Activated CD8-positive, alpha-beta T cell treated with anti-CD3 and anti-CD28 coated beads for 36 hours (primary cell): Measurements from ENCODE around the gene KMT5B. TPM values are rescaled to one million over a fixed set of nuclear protein-coding genes. Genes with fewer than 3 reads are reported as not detected.
"Not testable (repeated sequence)": the region's sequence is repeated elsewhere in the genome, so short reads cannot be mapped to it uniquely, and the experiment has no call there.

ENCODE experiments used
- ATAC-seq: fragments of 200-7000 bp; cut with Tn5 transposase; one replicate; pipeline ENCODE4 v1.10.0; 2021; ENCODE audit warnings: mild to moderate bottlenecking, moderate library complexity
- CTCF ChIA-PET: fragments of 350-600 bp; sonication (Branson Sonifier 250); formaldehyde crosslinking; loops from one replicate; lab custom pipeline; 2021; ENCODE audit warnings: antibody characterized with exemption; lab: Charles Lee
- POLR2A ChIA-PET: fragments of 350-600 bp; sonication (Branson Sonifier 250); formaldehyde crosslinking; loops from one replicate; lab custom pipeline; 2021; ENCODE audit warnings: antibody characterized with exemption; lab: Charles Lee
- DNase-seq: peaks from one replicate; pipeline ENCODE4 v3.0.0-alpha.2; 2020
- H3K27ac Mint-ChIP-seq: one replicate; pipeline ENCODE4 v1.8.0; 2021; ENCODE audit warnings: mild to moderate bottlenecking, mixed read lengths
- H3K27me3 Mint-ChIP-seq: one replicate; pipeline ENCODE4 v1.8.0; 2021; ENCODE audit warnings: mixed read lengths
- H3K36me3 Mint-ChIP-seq: one replicate; pipeline ENCODE4 v1.8.0; 2021; ENCODE audit warnings: low read depth, mixed read lengths
- H3K4me1 Mint-ChIP-seq: one replicate; pipeline ENCODE4 v1.8.0; 2021; ENCODE audit warnings: low read depth, mixed read lengths
- H3K4me3 Mint-ChIP-seq: one replicate; pipeline ENCODE4 v1.8.0; 2021; ENCODE audit warnings: mild to moderate bottlenecking, moderate library complexity, mixed read lengths
- H3K9me3 Mint-ChIP-seq: one replicate; pipeline ENCODE4 v1.8.0; 2021; ENCODE audit warnings: mixed read lengths
- CTCF ChIP-seq: fragments of 200-600 bp; IDR thresholded peaks from one replicate; pipeline ENCODE4 v1.8.0; 2022; ENCODE audit warnings: antibody characterized with exemption, mild to moderate bottlenecking
- intact Hi-C: fragments of 100-400 bp; cut with micrococcal nuclease; formaldehyde crosslinking; loops from one replicate; pipeline ENCODE4 v1.10.0; 2022
- total RNA-seq, 2 experiments: library from RNA; stranded (reverse); gene quantifications; one replicate each; pipeline ENCODE4 v1.2.3, GENCODE V29; 2021

The KMT5B gene
- total RNA-seq, 2 experiments from 2014 or later, result 16.9 to 17.9 TPM

GRCh38 chr11:68255526-68255925, 42.4 kb upstream of the KMT5B start:
- no peaks in the 10 kb centered on the region for H3K36me3 Mint-ChIP-seq

DNA sequence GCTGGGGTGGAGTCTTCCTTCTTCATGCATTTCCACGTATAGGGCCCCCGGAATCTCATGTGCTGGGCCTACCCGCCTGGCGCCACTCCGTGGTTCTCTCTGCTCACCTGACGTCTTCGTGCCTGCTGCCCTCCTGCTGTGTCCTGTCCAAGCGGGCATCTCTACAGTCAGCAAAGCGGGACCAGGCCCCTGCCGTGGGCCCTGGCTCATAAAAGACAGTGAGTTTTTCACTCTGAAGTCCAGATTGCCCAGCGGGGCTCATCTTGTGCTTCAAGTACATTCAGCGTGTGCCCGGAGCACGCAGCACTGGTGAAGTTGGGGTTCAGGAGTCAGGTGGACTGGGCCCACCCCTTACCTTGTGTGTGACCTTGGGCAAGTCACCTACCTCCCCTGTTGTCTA, 41.3 kb upstream of the KMT5B start:
- CTCF ChIA-PET, result interaction anchor here (11.6 kb wide), 1 partner anchor 44 kb away, joined by 224 read pairs; no protein-coding TSS in a partner anchor
- peaks cover 6% of the 10 kb centered on the region for H3K9me3 Mint-ChIP-seq
- no peak for DNase-seq
- intact Hi-C loops, result loop anchor here (10.0 kb wide), 1 partner anchor 190 kb away; no protein-coding TSS in a partner anchor
- H3K27ac Mint-ChIP-seq, result no peak overlapping the region
- POLR2A ChIA-PET, result interaction anchor here (0.5 kb wide), 1 partner anchor 36 kb away, joined by 3 read pairs; no protein-coding TSS in a partner anchor
- H3K27me3 Mint-ChIP-seq, result no peaks in the 10 kb centered on the region
- no peak for ATAC-seq
- H3K4me3 Mint-ChIP-seq, result no peak overlapping the region
- peaks cover 3% of the 10 kb centered on the region for H3K4me1 Mint-ChIP-seq
- H3K36me3 Mint-ChIP-seq, result no peaks in the 10 kb centered on the region
- no peak for TF ChIP-seq CTCF

More at GRCh38 chr11:68255526-68255925, 42.4 kb upstream of the KMT5B start:
- no peak overlapping the region for H3K4me3 Mint-ChIP-seq
- CTCF ChIA-PET, result interaction anchor here (11.6 kb wide), 1 partner anchor 43 kb away, joined by 224 read pairs; no protein-coding TSS in a partner anchor
- H3K27ac Mint-ChIP-seq, result no peak overlapping the region
- POLR2A ChIA-PET, result no interaction called here
- ATAC-seq, result no peak
- no peaks in the 10 kb centered on the region for H3K9me3 Mint-ChIP-seq
- TF ChIP-seq CTCF, result no peak
- H3K4me1 Mint-ChIP-seq, result peaks cover 3% of the 10 kb centered on the region
- intact Hi-C loops, result loop anchor here (10.0 kb wide), 1 partner anchor 189 kb away; no protein-coding TSS in a partner anchor
- H3K27me3 Mint-ChIP-seq, result no peaks in the 10 kb centered on the region
- DNase-seq, result no peak

DNA sequence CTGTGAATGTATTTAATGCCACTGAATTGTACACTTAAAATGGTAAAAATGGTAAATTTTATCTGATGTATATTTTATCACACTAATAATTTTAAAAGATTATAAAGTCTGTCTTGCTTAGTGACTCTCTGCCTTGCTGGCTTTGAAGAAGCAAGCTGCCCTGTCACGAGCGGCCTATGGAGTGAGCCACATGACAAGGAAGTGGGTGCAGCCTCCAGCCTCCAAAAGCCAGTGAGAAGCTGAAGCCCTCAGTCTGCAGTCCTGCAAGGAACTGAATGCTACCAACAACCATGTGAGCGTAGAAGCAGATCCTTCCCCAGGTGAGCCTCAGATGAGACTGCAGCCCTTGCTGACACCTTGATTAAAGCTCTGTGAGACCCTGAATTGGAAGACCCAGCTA, 38.7 kb upstream of the KMT5B start:
- ChIA-PET POLR2A (no interaction called here), CTCF (interaction anchor here (1.5 to 11.6 kb wide), 2 partner anchors 46 to 132 kb away, joined by 4 to 224 read pairs; no protein-coding TSS in a partner anchor)
- no peak for ATAC-seq
- DNase-seq, result no peak
- intact Hi-C loops, result loop anchor here (10.0 kb wide), 1 partner anchor 193 kb away; no protein-coding TSS in a partner anchor
- H3K36me3 Mint-ChIP-seq, result no peaks in the 10 kb centered on the region
- no peaks in the 10 kb centered on the region for H3K4me1 Mint-ChIP-seq
- no peak overlapping the region for H3K27ac Mint-ChIP-seq
- TF ChIP-seq CTCF, result no peak
- H3K9me3 Mint-ChIP-seq, result peaks cover 9% of the 10 kb centered on the region
- H3K27me3 Mint-ChIP-seq, result no peaks in the 10 kb centered on the region
- H3K4me3 Mint-ChIP-seq, result no peak overlapping the region

GRCh38 chr11:68244912-68245311, 31.8 kb upstream of the KMT5B start:
- intact Hi-C loops, H3K27ac Mint-ChIP-seq, H3K9me3 Mint-ChIP-seq, POLR2A ChIA-PET, H3K27me3 Mint-ChIP-seq, ATAC-seq, H3K36me3 Mint-ChIP-seq, H3K4me1 Mint-ChIP-seq, DNase-seq, H3K4me3 Mint-ChIP-seq: not testable (repeated sequence)
- CTCF ChIA-PET, result interaction anchor here (0.9 kb wide), 1 partner anchor 32 kb away, joined by 3 read pairs; no protein-coding TSS in a partner anchor

- DNase-seq, H3K4me3 Mint-ChIP-seq, H3K27me3 Mint-ChIP-seq, POLR2A ChIA-PET, intact Hi-C loops, H3K27ac Mint-ChIP-seq, CTCF ChIA-PET, H3K36me3 Mint-ChIP-seq, H3K4me1 Mint-ChIP-seq, ATAC-seq, H3K9me3 Mint-ChIP-seq: not testable (repeated sequence)
These were observed 30.8 kb upstream of the KMT5B start for GRCh38 chr11:68243847-68244246.

GRCh38 chr11:68242616-68243015, 29.5 kb upstream of the KMT5B start:
- peaks cover 4% of the 10 kb centered on the region for H3K27me3 Mint-ChIP-seq
- ATAC-seq, result no peak
- no peaks in the 10 kb centered on the region for H3K9me3 Mint-ChIP-seq

More at GRCh38 chr11:68242616-68243015, 29.5 kb upstream of the KMT5B start:
- ChIA-PET POLR2A (no interaction called here), CTCF (interaction anchor here (1.4 kb wide), 1 partner anchor 15 kb away, joined by 6 read pairs; no protein-coding TSS in a partner anchor)
- no peaks in the 10 kb centered on the region for H3K36me3 Mint-ChIP-seq
- intact Hi-C loops, result no loop called here
- no peak for TF ChIP-seq CTCF
- H3K27ac Mint-ChIP-seq, result no peak overlapping the region
- no peaks in the 10 kb centered on the region for H3K4me1 Mint-ChIP-seq
- no peak overlapping the region for H3K4me3 Mint-ChIP-seq
- no peak for DNase-seq
